Measurements from ENCODE around the gene RTP1. TPM values are rescaled to one million over a fixed set of nuclear protein-coding genes. Genes with fewer than 3 reads are reported as not detected.

Gene RTP1
- total RNA-seq, 1 donor from 2014 or later, result not detected

DNA sequence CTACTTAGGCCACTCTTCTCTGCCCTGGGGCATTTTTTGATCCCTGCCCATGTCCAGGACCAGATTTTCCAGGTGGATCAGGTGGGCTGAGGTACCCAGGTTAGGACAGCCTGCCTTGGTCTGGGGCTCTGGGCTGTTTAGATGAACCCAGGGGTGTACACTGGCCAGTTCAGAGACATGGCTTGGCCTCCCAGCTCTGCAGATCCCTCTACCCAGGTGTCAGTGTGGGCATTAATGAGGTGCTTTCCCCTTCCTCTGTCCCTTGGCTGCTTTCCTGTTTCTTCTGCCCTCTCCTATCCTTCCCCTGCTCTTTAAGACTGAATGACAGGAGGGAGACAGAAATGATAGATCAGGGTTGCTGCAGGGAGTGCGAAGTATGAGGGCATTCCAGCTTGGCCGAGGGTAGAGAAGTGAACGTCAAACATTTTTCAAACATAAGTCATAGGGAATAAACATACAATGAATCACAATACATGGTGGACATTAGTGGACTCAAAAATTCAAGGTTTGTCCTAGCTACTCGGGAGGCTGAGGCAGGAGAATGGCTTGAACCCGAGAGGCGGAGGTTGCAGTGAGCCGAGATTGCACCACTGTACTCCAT lies 30.5 kb downstream of the RTP1 start:
- TF ChIP-seq, protein P1, sequence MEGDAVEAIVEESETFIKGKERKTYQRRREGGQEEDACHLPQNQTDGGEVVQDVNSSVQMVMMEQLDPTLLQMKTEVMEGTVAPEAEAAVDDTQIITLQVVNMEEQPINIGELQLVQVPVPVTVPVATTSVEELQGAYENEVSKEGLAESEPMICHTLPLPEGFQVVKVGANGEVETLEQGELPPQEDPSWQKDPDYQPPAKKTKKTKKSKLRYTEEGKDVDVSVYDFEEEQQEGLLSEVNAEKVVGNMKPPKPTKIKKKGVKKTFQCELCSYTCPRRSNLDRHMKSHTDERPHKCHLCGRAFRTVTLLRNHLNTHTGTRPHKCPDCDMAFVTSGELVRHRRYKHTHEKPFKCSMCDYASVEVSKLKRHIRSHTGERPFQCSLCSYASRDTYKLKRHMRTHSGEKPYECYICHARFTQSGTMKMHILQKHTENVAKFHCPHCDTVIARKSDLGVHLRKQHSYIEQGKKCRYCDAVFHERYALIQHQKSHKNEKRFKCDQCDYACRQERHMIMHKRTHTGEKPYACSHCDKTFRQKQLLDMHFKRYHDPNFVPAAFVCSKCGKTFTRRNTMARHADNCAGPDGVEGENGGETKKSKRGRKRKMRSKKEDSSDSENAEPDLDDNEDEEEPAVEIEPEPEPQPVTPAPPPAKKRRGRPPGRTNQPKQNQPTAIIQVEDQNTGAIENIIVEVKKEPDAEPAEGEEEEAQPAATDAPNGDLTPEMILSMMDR (conservative IDR thresholded peaks at IDR 0.05), result no peak
- H3K36me3 Mint-ChIP-seq (ENCODE audit: low read depth), result no peaks in the 10 kb centered on the region
- DNase-seq (ENCODE audit: low read depth, low spot score), result no peak

DNA sequence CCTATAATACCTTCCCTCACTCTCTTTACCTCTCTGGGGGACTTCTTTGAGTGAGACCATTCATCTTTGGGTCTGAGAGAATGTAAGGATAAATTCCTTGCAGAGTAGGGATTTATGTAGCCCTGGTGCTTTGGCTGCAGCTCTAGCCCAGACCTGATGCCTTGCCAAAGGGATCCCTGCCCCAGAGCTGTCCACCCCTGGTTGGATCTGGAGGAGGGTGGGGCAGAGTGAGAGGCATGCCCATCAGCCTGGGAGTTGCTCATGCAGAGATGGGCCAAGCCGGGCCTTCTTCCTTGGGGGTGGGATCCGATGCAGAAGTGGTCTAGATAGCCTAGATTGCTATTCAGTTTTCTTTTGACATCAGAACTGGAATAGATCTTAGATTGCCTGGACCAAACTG lies 31.5 kb downstream of the RTP1 start:
- H3K27me3 Mint-ChIP-seq (ENCODE audit: low read depth), result peaks cover 8% of the 10 kb centered on the region
- H3K36me3 Mint-ChIP-seq (ENCODE audit: low read depth), result no peaks in the 10 kb centered on the region
- no peak overlapping the region for H3K4me3 Mint-ChIP-seq
- no peak overlapping the region for H3K27ac Mint-ChIP-seq (ENCODE audit: unreplicated experiment)
- no peak for DNase-seq (ENCODE audit: low read depth, low spot score)
- no peaks in the 10 kb centered on the region for H3K9me3 Mint-ChIP-seq
- no peaks in the 10 kb centered on the region for H3K4me1 Mint-ChIP-seq
- TF ChIP-seq, protein P1 (conservative IDR thresholded peaks at IDR 0.05), result no peak

More for the DNA sequence above, 30.5 kb downstream of the RTP1 start:
- Mint-ChIP-seq H3K4me3 (no peak overlapping the region), H3K27me3 (ENCODE audit: low read depth) (peaks cover 8% of the 10 kb centered on the region), H3K27ac (ENCODE audit: unreplicated experiment) (no peak overlapping the region), H3K4me1 (no peaks in the 10 kb centered on the region), H3K9me3 (no peaks in the 10 kb centered on the region)

DNA sequence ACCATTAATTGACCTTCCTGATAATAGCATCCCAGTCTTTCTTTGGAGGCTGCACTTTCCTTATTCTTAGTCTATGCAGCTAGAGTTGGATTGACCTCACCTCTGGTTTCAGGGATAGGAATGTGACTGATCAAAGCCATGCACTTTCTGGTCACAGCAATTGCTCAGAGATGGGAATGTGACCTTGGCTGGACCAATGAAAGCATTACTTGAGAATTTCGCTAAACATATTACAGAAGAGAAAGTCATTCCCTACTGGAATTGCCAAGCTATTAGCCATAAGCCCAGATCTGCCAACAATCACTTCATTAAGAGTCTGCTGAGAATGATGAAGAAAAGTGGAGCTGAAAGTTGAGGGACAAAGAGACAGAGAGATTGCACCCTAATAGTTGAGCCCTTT lies 32.7 kb downstream of the RTP1 start:
- H3K27me3 Mint-ChIP-seq (ENCODE audit: low read depth), result peaks cover 8% of the 10 kb centered on the region
- TF ChIP-seq, protein P1 (conservative IDR thresholded peaks at IDR 0.05), result no peak

DNA sequence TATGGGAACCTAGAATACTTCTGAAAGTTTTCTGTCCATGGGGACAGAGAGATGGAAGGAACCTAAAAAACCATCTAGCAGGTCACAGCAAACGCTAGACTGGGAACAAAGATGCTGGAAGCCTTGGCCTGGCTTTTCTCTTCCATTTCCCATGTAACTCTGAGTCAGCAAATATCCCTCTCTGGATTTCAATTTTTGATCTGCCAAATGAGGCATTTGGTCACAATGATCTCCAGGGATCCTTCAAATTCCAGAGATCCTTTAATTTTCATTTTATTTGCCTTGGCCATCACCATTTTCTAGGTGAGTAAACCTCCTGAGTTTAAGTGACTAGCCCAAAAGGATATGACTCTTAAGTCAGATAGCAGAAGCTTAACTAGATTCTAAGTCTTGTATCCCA lies 39.7 kb downstream of the RTP1 start:
- Mint-ChIP-seq H3K4me3 (no peak overlapping the region), H3K27ac (ENCODE audit: unreplicated experiment) (no peak overlapping the region), H3K36me3 (ENCODE audit: low read depth) (no peaks in the 10 kb centered on the region), H3K9me3 (peaks cover 7% of the 10 kb centered on the region), H3K4me1 (no peaks in the 10 kb centered on the region), H3K27me3 (ENCODE audit: low read depth) (no peaks in the 10 kb centered on the region)
- TF ChIP-seq, protein P1 (conservative IDR thresholded peaks at IDR 0.05), result no peak
- no peak for DNase-seq (ENCODE audit: low read depth, low spot score)

More for the DNA sequence above, 32.7 kb downstream of the RTP1 start:
- Mint-ChIP-seq H3K27ac (ENCODE audit: unreplicated experiment) (no peak overlapping the region), H3K4me3 (no peak overlapping the region), H3K9me3 (no peaks in the 10 kb centered on the region), H3K36me3 (ENCODE audit: low read depth) (no peaks in the 10 kb centered on the region), H3K4me1 (no peaks in the 10 kb centered on the region)
- no peak for DNase-seq (ENCODE audit: low read depth, low spot score)

DNA sequence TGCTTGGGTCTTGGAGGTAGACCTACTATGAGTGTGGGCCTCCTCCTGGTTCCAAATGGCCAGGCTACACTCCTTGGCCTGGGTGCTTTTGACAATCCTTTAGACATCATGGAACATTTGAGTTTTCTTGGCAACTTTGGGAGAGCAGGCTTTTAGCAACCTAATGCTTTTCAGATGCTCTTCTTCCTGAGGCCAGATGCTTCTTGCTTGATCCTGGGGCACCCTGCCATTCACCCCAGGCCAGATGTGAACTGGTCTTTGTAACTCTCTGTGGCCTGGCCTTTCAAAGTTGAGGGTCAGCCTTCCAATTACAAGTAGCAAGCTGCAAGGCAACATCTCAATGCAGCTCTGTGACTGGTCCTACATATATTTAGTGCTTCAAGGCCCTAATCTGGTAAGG lies 40.5 kb downstream of the RTP1 start:
- no peak overlapping the region for H3K4me3 Mint-ChIP-seq
- H3K9me3 Mint-ChIP-seq, result peaks cover 7% of the 10 kb centered on the region
- H3K4me1 Mint-ChIP-seq, result no peaks in the 10 kb centered on the region
- no peaks in the 10 kb centered on the region for H3K36me3 Mint-ChIP-seq (ENCODE audit: low read depth)
- no peak overlapping the region for H3K27ac Mint-ChIP-seq (ENCODE audit: unreplicated experiment)
- no peaks in the 10 kb centered on the region for H3K27me3 Mint-ChIP-seq (ENCODE audit: low read depth)
- DNase-seq (ENCODE audit: low read depth, low spot score), result no peak
- TF ChIP-seq, protein P1 (conservative IDR thresholded peaks at IDR 0.05), result no peak

Measured in neural crest cell (in vitro differentiated cells).